Middle frontal gyrus (tissue), 1 donor: ENCODE results near the gene ING5.
"Not testable (repeated sequence)": the region's sequence is repeated elsewhere in the genome, so short reads cannot be mapped to it uniquely, and the experiment has no call there.

Experiments
- DNase-seq: peaks from one replicate; pipeline ENCODE4 v3.0.0-alpha.2; 2015; ENCODE audit warnings: low spot score; ENCODE audit errors: extremely low spot score

Gene ING5

DNA sequence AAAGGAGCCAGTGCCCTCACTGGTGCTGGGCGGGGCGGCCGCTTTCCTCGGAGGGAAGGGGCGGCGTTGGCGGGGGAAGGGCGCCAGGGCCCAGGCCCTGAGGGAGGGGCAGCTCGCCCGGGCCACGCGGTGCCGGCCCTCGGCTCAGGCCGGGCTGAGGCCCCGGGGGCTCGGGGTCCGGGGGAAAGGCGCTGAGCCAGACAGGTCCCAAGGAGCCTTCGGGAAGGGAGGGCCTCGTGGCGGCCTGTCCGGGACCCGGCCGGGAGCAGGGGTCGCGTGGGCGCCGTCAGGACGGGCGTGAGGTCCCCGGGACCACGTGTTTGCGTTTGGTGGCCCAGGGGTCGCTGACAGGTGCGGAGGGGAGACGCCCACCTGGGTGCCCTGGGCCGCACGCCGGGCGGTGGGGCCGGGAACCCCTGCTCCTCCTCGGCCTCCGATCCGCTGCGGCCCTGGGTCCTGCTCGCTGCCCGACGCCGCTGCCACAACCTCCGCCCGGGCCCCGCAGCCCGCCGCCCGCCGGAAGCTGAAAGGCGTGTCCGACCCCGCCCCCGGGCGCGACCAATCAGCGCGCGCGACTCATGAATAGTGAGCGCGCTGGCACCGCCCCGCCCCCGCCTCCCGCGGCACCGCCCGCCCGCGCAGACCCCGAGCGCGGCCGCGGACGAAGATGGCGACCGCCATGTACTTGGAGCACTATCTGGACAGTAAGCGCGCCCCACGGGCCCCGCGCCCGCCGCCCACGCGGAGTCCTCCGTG is at the start of gene ING5:
TSS of gene ING5 (plus strand) at position 641 of the 756 bp plus-strand sequence. CDS start at position 668, 27 bp downstream.
- DNase-seq: peak; percentile 83

DNA sequence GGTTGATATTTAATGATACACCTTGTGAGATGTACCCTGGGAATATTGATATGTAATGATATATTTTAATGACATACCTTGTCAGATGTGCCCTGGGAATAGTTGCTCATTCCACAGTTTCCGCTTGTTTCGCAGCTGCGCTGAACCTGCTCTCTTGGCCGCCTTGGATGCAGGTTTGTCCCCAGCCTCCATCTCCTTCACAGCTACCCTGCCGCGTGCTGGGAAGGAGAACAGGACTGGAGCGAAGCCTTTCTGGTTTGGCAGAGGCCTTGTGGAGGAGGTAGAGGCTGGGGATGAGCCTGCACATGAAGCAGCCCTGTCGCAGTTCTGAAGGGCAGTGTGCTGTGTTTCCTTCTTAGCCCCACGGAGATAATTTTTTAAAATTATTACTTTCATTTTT is 49.7 kb upstream of the ING5 start:
- DNase-seq: no peak

DNA sequence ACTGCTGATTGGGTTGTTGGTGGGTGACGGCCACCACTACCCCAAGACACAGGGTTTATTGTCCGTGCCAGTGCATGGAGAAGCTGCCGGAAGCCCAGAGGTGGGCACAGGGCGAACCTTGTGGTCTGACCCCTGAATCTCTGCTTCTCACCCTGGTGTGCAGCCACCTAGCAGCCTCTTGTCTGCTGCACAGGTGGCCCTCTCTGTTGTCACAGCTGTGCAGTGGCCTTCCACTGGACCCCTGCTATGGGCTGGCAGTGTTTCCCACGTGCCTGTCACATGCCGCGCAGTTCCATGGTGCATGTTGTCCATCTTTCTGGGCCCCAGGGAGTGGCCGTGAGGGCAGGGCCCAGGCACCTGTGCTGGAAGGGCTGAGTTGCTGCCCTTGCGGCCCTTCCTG is 49.1 kb upstream of the ING5 start:
- DNase-seq: no peak

DNA sequence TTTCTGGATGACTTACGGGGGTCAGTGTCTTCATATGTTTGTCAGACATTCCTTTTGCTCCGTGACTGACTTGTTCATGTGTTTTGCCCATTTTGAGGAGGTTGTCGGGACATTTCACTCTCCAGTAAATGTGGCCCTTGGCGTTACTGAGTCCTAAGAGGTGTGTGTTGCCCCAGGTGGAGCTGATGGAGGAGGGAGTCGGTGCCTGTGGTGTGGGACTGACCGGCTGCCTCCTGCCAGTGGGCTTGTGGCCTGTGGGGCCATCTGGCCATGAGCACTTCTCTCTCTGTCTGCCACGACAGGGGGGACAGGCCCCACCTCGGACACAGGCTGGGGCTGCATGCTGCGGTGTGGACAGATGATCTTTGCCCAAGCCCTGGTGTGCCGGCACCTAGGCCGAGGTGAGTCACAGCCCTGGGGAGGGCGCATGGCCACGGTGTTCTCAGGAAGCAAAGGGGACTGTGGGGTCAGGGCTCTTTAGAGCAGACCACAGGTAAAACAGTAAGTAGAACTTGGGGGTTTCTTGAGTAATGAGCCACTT is 48.6 kb upstream of the ING5 start:
- DNase-seq: no peak

DNA sequence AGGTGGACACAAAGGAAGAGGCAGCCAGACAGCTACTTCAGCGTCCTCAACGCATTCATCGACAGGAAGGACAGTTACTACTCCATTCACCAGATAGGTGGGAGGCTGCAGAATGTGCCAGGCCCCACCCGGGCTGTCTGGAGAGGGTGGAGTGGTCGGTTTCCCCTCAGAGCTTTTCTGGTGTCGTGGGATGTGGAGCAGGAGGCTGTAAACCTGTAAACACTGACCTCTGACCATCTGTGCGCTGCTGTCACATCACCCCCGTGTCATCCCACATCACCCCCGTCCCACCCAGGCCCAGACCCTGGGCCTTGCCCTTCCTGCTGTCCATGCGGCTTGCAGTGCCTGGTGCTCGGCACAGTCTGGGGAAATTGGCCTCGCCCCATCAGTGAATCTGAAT is 47.3 kb upstream of the ING5 start:
- no peak for DNase-seq

DNA sequence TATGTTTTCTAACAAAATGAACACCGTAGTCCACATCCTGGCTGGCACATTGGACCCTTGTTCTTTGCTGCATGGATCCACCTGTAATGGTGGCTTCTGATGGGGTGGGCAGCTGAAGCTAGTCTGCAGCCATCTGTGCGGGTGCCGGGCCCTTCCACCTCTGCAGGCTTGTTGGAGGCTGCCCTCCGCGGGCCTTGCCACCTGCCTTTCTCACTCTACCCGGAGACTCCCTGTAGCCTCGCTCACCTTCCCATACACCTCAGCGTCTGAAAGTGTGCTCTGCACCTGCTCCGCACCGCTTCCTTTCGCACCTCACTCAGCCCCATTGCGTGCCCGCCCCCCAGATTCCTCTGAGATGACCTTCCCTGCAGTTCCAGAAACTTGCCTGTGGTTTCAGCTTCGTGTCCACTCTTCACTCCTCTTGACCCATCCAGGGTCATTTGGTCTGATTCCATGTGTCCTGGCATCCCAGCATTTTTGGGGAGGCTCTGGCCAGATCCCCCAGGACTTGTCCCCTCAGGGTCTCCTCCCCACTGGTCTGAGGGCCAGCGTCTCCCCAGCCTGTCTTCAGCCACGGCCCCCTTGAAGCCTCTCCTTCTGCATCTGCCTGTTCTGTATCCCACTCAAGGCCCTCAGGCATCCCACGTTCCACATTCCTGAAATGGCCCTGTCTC is 46.2 kb upstream of the ING5 start:
- no peak for DNase-seq

DNA sequence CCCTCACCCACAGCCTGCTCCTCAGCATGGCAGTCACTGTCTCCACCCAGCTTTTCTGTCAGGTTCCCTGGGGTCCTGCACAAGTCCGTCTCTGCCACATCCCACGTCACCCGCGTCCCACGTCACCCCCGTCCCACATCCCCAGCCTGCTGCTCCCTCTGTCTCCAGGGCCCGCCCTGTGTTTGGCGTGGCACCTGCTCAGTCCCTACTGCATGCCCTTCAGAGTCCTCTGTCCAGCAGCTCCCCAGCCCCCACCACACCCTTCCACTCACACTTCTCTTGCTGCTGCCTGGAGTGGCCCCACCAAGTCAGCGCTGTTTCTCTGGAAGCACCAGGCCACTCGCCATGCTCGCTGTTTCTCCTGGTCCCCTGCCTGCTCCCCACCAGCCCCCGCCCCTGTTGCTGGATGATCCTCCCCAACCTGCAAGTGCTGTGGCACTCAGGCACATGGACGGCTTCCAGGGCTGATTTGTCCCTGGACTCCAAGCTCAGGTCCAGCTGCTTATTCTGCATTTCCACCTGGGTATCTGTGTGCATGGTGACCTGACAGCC is 45.6 kb upstream of the ING5 start:
- no peak for DNase-seq

DNA sequence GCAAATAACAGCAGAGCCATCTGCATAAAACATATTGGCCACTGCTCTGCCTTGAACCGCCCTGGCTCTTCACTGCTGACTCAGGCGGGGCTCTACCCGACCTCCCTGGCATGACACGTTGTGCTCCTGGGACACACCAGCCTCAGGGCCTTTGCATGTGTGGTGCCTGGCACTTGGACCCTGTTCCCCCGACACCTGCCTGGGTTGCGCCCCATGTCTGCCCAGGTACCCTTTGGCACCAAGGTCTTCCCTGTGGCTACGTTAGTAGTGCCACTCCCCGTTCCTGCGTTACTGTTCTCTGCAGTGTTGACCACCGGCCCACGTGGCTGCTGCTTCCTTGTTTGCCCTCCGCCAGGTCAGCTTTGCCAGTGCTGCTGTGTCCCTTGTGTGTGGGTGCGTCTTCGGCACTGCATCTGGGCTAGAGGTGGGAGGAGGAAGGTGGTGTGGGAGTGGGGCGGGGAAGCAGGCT is 44.0 kb upstream of the ING5 start:
- no peak for DNase-seq

DNA sequence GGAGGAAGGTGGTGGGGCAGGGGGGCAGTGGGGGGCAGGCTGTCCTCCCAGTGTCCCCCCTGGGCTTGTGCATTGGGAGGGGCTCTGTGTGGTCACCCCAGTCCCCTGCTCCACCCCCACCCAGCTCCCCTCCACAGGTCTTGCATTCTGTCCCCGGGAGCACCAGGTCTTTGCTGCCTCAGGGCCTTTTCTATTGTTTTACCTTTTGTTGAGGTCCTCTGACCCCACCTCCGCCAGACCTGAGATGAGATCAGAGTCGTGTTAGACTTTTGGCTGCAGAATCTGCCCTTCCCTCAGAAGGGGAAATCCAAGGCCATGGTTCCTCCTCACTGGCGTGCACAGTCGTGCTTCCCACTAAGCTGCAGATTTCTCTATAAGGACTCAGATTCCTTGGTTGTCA is 43.5 kb upstream of the ING5 start:
- DNase-seq: no peak

DNA sequence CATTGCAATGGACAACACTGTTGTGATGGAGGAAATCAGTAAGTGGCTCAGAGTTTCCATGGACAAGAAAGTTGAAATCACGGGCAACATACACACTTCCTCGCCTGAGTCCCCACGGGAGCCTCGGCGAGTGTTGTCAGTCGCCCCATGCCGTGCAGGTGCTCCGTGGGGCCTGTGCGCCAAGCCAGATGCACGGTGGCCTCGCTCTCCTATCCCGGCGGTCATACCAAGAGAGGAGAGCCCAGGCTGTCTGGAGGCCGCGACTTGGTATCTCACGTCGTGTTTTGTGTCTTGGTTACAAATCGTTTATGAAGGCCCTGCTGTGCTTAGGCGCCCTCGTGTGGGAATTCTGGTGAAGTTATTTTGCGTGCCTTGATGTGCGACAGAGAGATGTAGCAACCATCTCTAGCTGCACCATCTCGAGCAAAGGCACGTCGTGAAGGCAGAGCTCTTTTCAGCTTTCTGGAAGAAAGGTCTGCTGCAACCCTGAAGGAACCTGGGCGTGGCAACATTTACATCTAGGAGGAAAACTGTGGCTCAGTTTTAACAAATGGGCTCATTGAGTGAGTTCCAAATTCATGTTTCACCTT is 42.6 kb upstream of the ING5 start:
- peak; percentile 69 for DNase-seq

DNA sequence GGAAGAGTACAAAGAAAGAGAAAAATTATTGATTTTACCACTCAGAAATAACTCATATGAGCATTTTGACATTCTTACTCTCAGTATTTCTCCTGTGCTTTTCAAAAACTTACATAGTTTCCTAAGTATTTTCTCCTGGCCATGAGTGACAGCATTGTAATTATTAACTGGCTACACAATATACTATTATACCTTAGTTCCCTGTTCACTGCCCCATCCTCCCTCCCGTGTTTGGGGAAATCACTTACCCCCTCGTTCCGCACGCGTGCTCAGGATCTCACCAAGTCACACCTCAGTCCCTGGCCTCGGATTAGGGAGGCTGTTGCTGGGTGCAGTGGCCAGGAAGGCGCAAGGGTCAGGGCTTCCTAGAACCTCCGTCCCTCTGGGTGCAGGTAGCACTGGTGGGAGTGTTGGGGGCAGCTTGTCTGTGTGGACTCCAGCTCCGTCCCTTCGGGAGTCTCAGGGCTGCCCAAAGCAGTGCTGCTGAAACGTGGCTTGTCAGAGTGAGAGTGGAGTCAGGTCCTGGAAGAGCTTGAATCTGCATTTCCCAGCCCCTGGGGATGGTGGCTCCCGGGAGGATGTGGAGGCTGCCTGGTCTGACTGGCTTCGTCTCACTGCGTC is 41.1 kb upstream of the ING5 start:
- no peak for DNase-seq

DNA sequence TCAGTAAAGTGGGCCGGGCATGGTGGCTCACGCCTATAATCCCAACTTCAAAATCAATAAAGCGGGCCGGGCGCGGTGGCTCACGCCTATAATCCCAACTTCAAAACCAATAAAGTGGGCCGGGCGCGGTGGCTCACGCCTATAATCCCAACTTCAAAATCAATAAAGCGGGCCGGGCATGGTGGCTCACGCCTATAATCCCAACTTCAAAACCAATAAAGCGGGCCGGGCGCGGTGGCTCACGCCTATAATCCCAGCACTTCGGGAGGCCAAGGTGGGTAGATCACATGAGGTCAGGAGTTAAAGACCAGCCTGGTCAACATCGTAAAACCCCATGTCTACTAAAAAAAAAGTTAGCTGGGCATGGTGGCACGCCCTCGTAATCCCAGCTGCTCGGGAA is 39.1 kb upstream of the ING5 start:
- not testable (repeated sequence) for DNase-seq

DNA sequence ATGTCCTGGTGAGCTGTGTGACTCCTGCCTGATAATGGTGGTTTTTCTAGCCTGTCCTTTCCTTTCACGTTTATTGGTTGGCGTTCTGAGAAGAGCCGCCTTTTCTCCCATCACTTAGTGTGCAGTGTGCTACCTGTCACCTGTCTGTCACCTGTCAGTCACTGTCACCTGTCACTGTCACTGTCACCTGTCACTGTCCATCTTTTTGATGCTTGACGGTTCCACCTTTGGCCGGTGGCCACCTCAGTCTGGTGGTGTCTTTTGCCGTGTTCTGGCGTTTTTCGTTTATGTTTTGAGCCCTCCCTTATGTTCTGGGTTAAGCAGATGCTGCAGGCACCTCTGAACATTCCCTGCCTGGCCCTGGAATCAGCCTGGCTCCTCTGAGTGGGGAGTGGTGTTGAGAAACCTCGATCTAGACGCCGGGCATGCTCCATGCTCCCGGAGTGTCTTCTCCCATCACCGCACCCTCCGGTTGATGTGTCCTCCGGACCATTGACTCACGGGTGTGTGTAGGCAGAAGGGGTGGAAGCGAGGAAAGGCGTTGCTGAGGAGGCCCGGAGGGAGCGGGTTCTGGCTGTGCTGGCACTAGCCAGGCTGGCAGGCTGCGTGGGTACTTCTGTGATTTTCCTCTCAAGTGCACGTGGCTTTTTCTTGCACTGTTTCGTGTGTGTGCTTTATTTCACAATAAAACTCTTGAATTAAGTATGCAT is 36.0 kb upstream of the ING5 start:
- DNase-seq: peak; percentile 37

DNA sequence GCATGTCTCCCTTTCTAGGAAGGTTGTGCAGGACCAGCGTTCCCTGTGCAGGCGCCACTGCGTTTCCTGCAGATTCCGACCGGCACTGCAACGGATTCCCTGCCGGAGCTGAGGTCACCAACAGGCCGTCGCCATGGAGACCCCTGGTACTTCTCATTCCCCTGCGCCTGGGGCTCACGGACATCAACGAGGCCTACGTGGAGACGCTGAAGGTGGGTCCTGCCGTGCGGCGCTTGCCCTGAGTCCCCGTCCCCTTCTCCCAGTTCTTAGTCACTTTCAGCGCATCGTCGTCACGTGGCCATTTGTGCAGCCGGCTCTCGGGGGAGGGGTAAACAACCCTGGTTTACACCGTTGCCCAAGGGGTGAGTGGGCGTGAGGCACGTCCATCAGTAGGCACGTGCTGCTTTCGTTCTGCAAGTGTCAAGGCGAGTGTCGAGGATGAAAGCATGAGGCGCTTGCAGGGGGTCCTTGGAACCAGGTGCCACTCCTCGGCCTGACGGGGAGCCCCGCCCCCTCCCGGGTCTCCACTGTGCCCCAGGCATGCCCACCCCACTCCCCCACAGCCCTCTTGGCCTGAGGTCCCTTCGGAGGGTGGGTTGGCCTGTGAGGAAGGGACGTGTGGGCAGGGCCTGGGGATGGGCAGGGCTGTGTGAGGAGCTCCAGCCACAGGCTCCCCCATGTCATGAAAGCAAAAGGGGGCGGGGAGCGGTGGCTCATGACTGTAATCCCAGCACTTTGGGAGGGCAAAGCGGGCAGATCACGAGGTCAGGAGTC is 35.0 kb upstream of the ING5 start:
- DNase-seq: no peak

DNA sequence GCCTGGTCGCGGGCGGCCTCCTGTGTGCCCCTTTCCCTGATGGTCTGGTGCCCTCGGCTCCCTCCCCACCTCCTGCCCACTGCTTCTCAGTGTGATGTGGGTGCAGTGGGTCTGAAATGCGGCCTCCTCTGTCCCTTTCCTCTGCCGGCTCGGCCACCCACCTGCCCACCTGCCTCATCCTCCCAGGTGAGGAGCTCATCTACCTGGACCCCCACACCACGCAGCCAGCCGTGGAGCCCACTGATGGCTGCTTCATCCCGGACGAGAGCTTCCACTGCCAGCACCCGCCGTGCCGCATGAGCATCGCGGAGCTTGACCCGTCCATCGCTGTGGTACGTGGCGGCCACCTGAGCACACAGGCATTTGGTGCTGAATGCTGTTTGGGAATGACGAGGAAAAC is 33.5 kb upstream of the ING5 start:
- no peak for DNase-seq

DNA sequence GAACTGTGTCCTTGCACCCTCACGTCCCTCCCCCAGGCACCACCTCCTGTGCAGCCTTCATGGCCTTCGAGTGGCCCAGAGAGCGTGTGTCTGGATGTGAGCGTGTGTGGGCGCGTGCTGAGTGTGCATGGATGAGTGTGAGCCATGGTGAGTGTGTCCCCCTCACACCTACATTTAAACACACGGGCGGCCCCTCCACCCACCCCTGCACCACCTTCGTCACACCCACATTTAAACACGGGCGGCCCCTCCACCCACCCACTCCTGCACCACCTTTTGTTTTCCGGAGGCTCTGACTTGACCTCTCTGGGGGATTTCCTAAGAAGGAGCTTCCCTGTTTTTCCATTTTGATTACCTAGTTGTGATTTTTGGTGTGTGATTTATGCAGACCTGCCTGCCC is 33.0 kb upstream of the ING5 start:
- no peak for DNase-seq

DNA sequence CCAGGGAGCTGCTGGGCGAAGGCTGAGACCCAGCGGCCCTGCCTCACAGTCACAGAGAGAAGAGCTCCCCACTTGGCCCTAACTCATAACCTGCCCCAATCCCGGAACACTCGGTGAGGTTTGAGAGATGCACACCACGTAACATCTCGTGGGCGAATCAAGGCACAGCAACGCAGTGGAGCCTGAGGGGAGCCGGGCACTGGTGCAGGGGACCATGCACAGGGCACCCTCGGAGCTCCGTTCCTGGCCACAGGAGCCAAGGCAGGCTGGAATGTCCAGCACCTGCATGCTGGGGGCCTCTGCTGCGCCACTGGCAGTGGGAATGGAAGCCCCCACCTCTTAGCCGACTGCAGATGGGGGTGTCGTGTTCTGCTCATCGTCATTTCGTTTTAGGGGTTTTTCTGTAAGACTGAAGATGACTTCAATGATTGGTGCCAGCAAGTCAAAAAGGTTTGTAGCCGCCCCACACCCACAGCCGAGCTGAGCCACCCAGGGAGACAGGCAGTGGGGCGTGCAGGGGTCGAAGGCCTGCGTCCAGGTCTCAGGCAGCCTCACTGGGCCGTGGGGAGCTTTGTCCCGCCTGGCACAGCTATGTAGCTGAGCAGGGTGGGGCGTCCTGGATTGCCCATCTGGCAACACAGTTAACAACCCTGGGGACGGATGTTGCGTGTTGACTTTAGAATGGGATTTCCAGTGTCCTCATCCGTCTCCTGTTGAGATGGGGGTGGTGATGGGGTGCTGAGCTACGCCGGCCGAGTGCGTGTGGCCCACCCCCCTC is 31.3 kb upstream of the ING5 start:
- DNase-seq: no peak

DNA sequence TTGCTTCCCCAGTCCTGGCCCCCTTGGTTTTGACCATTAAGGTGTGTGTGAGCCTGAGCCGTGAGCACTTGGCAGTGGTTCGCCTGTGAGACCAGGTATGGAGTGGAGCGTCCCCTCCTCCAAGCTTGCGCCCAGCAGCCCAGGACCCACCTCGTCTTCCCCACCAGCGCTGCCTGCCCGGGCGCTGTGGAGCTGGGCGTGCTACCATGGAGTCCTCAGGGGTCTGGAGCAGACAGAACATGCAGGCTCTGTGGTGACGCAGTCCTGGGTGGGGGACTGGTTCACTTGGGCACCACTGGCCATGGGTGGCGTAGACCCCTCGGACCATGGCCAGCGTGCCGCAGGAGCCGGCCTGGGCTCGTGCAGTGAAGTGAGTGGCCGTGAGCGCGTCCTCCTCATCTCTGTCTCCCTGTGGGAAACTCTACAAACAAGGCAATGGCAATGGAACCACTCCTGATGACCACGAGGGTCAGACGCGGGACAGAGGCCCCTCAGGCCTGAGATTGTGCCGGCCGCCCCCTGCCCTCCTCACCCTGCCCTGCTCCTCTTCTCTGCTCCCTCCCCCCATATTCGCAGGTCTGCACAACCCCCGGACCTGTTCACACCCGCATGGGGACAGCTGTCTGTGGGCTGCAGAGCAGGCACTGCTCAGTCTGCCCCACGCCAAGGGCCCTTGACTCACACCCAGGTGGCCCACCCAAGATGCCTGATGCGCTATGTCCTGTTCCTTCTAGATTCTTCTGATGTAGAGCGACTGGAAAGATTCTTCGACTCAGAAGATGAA is 30.2 kb upstream of the ING5 start:
- no peak for DNase-seq
